NCI-H1694 (cell line): ENCODE data around the gene MECR.
A peak's percentile ranks its signal among the peaks of the same experiment; 100 is the strongest.

Experiments
- DNase-seq: peaks from one replicate; lab custom pipeline; 2025; lab: John Stamatoyannopoulos, UW

Gene MECR

GRCh38 chr1:29230553-29231378 lies at the start of gene MECR:
MECR (minus strand) TSS chr1:29230934; CDS start chr1:29230906, 28 bp downstream.
- DNase-seq, result peak; percentile 64

- no peak for DNase-seq
These were observed 49.2 kb upstream of the MECR start for GRCh38 chr1:29279951-29280391.

DNA sequence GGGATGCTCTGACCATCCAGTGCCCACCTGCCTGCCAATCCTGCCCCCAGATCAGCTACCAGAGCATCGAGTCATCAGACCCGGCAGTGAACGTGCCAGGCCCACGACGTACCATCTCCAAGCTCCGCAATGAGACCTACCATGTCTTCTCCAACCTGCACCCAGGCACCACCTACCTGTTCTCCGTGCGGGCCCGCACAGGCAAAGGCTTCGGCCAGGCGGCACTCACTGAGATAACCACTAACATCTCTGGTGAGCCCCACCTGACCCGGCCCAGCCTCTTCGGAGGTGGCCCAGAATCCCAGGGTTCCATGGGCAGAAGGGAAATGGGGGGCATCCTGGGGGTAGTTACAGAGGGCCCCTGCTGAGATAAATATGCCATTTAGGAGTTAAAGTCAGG lies 48.7 kb upstream of the MECR start:
- DNase-seq, result no peak

- no peak for DNase-seq
These were observed 47.4 kb upstream of the MECR start for GRCh38 chr1:29278124-29278523.

DNA sequence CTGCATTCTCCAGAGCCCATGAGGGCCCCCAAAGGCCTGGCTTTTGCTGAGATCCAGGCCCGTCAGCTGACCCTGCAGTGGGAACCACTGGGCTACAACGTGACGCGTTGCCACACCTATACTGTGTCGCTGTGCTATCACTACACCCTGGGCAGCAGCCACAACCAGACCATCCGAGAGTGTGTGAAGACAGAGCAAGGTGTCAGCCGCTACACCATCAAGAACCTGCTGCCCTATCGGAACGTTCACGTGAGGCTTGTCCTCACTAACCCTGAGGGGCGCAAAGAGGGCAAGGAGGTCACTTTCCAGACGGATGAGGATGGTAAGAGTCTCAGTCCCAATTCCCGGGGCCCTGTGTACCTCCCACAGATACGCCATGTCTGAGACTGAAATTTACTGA lies 44.7 kb upstream of the MECR start:
- DNase-seq, result no peak

- no peak for DNase-seq
These were observed 41.6 kb upstream of the MECR start for GRCh38 chr1:29272147-29272907.

GRCh38 chr1:29271724-29272123 lies 41.0 kb upstream of the MECR start:
- DNase-seq, result no peak

- DNase-seq, result no peak
These were observed 40.3 kb upstream of the MECR start for GRCh38 chr1:29270929-29271521.

- DNase-seq, result no peak
These were observed 38.6 kb upstream of the MECR start for GRCh38 chr1:29269382-29269781.

DNA sequence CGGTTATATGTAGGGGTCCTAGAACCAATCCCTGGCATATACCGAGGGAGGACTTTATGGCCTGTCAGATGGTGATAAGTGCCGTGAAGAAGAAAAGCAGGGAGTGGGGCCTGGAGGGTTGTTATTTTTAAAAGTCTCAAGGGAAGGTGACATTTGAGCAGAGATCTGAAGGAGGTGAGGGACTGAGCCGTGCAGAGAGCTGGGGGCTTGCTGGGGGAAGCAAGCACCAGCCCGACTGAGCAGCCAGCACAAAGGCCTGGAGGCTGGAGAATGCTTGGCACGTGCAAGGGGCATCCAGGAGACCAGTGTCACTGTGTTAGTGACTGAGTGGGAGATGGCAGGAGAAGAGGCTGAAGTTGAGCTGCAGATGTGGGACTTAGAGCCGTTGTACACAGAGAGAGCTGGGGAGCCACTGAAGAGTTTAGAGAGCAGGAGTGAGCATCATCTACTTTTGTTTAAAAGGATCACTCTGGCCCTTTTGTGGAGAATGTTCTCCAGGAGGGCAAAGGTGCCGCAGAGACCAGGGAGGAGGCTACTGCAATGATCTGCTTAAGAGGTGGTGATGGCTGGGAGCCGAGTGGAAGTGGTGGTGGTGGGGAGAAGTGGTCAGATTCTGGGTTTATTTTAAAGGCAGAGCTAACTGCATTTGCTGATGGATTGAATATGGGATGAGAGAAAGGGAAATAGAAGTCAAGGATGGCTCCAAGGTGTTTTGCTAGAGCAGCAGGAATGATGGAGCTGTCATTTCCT lies 36.8 kb upstream of the MECR start:
- no peak for DNase-seq

DNA sequence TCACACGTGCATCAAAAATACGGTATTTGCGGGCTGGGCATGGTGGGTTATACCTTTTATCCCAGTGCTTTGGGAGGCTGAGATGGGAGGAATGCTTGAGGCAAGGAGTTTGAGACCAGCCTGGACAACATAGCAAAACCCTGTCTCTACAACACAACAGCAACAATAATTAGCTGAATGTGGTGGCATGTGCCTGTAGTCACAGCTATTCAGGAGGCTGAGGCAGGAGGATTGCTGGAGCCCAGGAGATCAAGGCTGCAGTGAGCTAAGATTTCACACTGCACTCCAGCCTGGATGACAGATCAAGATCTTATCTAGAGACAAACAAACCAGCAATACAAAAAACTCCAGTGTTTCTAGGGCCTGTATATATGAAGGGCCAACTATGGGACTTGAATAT lies 36.2 kb upstream of the MECR start:
- DNase-seq, result no peak

DNA sequence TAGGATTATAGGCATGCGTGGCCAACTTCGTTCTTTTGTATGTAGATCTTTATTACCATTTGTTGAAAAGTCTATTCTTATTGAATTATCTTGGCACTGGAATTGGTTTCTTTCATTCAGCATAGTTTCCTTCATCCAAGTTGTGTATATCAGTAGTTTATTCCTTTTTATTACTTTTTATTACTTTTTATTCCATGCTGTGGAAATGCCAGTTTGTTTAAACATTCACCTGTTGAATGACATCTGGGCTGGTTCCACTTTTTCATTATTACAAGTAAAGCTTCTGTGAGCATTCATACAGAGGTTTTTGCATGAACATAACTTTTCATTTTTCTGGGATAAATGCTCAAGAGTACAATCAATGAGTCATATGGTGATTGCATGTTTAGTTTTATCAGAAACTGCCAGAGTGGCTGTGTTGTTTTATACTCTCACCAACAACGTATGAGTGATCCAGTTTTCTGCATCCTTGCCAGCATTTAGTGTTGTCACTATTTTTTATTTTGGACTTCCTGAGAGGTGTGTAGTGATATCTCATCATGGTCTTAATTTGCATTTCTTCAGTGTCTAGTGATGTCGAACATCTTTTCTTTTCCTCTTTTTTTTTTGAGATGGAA lies 34.1 kb upstream of the MECR start:
- no peak for DNase-seq

GRCh38 chr1:29260531-29260930 lies 29.8 kb upstream of the MECR start:
- DNase-seq, result no peak

GRCh38 chr1:29259802-29260441 lies 29.2 kb upstream of the MECR start:
- DNase-seq, result no peak

DNA sequence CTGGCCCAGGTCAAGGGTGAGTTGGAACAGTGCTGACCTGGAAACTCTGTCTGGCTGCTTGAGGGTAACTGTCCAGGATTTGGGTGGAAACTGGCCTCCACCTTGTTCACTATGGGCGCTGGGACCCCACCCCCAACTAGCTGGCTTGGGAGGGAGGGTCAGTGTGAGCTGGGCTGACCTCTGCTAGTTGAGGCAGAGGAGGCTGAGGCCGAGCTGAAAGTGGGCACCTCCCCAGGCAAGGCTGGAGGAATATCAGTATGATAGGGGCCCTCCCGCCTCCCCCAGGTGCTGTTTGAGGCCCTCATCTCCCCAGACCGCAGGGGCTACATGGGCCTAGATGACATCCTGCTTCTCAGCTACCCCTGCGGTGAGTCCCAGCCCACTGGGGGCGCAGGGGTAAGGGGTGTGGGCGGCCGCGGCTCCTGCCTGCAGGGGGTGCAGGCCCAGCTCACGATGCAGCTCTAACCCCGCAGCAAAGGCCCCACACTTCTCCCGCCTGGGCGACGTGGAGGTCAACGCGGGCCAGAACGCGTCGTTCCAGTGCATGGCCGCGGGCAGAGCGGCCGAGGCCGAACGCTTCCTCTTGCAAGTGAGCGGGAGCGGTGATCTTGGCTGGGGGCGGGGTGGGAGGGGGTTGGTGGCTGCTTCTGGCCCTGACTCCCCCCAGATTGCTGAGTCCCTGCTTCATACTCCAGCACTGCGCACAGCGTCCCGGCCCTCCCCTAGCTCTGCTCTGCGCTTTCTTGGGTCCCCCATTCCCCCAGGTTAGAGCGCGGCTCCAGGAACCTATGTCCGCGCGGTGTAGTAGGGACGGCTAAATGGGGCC lies 28.5 kb upstream of the MECR start:
- DNase-seq, result no peak

DNA sequence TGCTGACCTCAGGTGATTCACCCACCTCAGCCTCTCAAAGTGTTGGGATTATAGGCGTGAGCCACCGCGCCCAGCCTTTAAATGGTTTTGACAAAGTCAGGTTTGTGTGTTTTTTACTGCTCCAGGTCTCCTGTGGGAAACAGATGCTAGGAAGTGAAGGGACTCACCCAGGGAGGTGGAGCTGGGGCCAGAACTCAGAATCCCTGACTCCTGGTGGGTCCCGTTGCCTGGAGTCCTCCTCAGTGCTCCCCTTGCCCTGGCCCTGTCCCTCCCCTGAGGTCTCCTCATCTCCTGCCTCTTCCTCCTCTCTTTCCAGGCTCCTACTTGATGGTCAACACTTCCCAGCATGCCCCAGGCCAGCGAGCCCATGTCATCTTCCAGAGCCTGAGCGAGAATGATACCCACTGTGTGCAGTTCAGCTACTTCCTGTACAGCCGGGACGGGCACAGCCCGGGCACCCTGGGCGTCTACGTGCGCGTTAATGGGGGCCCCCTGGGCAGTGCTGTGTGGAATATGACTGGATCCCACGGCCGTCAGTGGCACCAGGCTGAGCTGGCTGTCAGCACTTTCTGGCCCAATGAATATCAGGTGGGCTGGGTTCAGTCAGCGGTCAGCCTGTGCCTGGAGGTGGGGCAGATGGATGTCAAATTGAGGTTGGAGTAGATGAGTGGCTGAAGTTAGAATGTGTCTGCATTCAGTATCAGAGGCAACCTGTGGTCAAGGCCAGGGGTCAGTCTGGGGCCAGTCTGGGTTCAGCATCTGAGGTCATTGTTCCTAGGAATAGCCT lies 27.6 kb upstream of the MECR start:
- no peak for DNase-seq

GRCh38 chr1:29256979-29257804 lies 26.5 kb upstream of the MECR start:
- peak; percentile 42 for DNase-seq

- peak; percentile 11 for DNase-seq
These were observed 25.7 kb upstream of the MECR start for GRCh38 chr1:29256394-29256793.
